GM19239 (cell line): ENCODE measurements around the gene OR12D1.
"Not testable (repeated sequence)": the region's sequence is repeated elsewhere in the genome, so short reads cannot be mapped to it uniquely, and the experiment has no call there.

Experiments used
- DNase-seq: peaks from one replicate; pipeline ENCODE4 v3.0.0; 2011; ENCODE audit warnings: low spot score; ENCODE audit not compliant: insufficient read length
- FAIRE-seq: peaks from 2 replicates; lab custom pipeline; 2011; peaks lifted over from hg19 to GRCh38; lab: Jason Lieb, UNC

The OR12D1 gene

DNA sequence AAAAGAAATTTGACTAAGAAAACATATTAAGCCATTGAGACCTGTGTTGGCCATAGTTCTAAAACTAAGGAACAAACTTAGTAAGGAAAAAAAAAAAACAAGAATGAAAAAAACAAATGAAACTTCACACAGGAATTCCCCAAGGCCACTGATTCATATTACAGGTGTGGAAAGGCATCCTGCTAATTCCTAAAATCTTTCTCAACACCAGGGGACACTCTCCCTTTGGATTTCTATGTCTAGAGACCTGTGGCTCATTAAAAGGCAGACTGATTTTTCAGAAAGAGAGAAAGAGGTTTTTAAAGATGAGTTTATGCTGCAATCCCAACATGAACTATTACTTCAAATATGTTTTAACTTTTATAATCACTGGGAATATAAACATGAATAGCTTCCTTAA lies at the start of gene OR12D1:
OR12D1 (plus strand) TSS at position 341 of the 400 bp plus-strand sequence.
- FAIRE-seq (no peak), DNase-seq (no peak)

DNA sequence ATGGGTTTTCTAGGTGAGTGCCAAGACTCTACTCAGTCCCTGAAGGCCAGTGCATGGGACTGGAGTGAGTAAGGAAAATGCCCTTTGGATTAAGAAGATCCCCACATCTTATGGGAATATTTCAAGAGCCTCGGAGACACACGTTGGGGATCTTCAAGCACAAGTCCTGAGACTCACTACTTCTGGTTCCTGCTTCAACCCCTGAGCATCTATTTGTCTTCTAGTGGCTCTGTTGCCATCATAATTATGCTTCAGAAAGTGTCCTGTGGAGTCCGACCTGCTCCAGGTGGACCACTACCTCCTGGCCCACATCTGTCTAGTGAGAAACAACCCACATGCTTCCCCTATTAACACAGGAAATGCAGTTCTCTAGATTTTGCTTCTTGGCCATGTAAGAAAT lies 46.0 kb upstream of the OR12D1 start, which contains the start of gene OR5V1:
OR5V1 (minus strand) TSS at position 101 of the 400 bp plus-strand sequence. CDS start 12,670 bp downstream, outside the sequence.
- no peak for FAIRE-seq
- DNase-seq: no peak

DNA sequence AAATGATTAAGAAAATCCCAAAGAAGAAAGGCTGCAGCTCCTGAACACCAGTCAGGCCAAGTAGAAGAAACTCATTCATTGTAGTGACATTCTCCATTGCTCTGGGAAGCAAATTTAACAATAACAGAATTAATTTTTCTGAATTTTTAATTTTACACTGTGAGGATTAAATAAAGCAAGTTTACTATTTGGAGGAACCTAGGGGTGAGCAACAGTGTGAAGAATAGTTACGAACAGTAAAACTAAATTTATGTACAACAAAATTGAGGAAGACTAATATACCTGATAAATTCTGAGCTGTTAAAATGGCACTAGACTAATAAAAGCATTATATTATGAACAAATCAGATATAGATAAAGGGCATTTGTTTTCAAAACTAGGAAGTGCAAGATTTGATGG lies 39.5 kb upstream of the OR12D1 start, which contains the start of gene OR12D3:
OR12D3 (minus strand) TSS at position 101 of the 400 bp plus-strand sequence; CDS start at position 97, 4 bp downstream.
- FAIRE-seq: no peak
- DNase-seq: no peak

DNA sequence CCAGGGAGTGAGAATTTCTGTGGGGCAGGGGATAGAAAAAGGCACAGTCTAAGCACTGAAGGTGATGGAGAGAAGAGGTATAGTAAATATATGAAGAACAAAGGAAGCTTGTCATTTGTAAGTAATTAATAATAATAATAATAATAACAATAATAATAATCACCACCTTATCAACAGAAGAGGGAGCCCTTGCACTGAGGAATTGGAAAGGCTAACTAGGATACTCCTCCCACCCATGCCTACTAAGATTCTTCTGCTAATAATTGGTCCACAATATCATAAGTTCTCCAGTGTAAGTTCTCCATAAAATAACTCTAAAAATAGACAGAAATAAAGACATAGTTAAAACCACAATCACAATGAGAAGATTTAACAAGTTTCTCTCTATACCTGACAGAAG lies 38.7 kb upstream of the OR12D1 start:
- DNase-seq: no peak
- no peak for FAIRE-seq

DNA sequence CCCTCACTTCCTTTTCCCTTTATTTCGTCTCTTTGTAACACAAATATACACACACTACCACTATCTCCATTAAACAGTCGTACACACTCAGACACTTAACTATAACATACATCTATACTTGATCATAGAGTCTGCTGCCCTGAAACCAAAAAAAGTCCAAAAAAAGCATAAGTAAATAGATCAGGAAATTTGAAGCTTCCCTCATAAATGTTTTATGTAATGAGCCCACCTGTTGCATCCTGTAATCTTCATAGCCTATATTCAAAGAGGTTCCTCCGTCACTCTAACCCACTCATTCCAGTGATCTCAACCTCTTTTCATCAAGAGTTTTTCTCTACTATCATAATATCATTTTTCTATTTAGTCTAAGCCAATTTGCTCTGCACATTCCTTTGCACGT lies 26.2 kb upstream of the OR12D1 start:
- no peak for FAIRE-seq
- DNase-seq: no peak

DNA sequence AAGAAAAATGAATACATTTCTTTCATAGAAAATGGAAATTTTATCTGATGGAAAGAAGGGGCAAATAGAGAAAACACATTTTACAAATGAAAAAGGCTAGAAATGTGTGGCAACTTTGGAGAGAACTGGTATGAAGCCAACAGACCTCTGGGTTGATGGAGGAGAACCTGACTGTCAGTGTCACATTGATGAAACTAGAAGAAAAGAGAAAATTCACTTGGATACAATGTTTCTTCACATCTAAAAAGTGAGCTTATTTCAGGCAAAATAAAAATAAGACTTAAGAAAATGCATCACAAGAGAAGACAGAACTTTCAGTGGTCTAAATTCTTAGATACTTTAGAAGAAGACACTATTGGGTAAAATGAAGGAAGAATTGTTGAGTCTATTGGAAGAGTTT lies 19.4 kb upstream of the OR12D1 start, which contains the start of gene OR12D2:
OR12D2 (plus strand) TSS at position 301 of the 400 bp plus-strand sequence. CDS start 1,069 bp downstream, outside the sequence.
- DNase-seq: no peak
- no peak for FAIRE-seq

DNA sequence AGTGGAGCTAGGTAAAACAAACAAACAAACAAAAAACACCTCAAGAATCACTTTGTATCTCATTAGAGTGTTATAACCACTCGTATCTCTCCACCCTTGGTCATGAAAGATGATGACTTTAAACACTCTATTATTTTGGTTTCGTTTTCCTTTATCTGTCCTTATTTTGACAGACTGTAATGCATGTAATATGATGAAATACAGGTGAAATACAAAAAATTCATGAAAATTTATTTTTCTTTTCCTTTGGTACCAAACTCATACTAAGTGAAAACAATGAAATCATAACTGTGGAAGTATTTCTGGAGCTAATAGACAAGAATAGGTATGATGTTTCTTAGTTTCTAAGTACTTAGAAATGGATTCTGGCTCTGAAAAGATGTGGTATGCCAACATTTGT lies 15.2 kb upstream of the OR12D1 start:
- DNase-seq (no peak), FAIRE-seq (no peak)

DNA sequence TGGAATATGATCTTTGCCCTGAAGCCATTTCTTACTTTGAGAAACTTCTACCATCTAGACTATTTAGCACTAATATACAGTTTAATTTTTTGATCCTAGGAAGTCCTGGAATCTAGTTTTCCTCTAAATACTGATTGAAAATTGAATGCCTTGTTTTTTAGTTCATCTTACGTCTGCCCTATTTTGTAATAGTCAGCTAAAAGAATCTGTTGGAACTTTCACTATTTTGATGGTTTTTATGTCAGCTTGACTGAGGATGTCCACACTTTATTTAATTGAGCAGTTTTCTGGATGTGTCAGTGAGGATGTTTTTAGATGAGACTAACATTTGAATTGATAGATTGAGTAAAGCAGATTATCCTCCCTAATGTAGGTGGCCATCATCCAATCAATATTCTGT lies 10.9 kb upstream of the OR12D1 start:
- no peak for DNase-seq
- no peak for FAIRE-seq

DNA sequence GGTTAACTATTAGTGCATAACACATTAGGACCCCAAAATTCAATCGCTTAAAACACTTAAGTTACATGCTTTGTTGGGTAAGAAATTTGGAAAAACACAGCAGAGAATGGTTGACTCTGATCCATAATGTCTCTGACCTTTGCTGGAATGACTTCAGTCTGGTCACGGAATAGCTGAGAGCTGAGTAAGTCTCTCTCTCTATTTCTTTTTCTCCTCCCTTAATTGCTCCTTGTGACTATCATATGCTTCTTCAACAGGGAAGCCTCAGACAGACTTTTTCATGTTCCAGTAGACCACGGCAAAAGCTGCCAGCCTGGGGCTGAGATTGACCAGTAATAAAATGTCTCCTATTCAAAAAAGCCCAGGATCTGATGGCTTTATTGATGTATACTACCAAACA lies 4.8 kb downstream of the OR12D1 start:
- DNase-seq: no peak
- no peak for FAIRE-seq

DNA sequence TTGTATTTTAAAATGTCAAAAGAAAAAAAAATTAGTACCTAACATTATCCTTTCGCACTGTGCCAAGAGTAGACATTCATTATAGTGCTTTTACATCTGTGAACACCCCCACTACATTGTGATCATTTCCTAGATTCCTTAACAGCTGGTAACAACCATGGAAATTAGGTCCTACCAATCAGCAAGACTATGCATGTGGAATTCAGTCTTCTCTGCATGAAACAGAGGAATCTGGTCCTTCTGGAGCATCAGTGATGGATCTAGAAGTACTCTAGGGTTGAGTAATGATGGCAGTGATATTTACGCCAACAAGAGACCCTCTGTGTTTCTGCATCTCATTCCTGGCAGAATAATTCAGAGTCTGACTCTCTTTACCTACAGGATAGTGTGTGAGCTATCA lies 9.4 kb downstream of the OR12D1 start:
- FAIRE-seq: no peak
- DNase-seq: no peak

DNA sequence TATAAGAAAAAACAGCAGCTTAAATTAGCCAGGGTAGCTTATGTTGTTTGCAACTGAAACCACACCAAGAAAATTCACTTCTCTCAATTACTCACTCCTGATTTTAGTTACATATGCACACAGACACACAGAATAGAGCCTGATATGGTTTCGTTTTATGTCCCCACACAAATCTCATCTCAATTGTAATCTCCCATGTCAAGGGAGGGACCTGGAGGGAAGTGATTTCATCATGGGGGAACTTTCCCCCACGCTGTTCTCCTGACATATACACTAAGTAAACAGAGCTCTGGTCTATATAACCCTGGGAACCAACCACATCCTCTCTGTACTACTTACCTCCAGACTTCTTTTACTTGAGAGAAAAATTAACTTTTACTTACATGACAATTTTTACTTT lies 9.8 kb downstream of the OR12D1 start:
- DNase-seq (no peak), FAIRE-seq (no peak)

DNA sequence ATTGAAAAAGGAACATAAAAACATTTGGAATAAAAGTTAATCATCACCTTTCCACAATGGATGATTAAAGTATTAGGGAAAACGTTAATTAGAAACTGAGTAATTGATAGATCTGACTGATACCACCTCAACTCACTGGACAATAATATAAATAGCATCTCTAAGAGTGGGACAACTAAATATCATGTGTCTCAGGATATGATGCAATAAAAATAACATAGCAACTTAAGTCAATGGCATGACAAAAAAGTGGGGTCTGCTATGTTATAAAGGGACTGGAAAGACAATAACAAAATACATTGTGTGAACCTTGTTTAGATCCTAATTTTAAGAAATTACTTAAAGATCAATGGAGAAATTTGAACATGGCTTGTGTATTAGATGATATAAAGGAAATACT lies 10.3 kb downstream of the OR12D1 start:
- no peak for FAIRE-seq
- DNase-seq: no peak

DNA sequence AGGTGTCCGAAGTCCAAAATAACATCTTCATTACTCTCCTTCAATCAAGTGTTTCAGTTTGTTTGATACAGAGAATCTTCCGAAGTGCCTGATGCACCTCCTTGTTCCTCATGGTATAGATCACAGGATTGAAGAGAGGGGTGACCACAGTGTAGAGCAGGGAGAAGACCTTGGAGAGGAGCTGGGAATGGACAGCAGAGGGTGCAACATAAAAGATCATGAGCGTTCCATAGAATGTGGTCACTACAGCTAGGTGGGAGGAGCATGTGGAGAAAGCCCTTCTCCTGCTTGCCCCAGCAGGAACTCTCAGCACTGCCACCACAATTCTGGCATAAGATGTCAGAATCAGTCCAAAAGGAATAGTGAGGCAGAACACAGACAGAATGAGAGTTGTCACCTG lies 11.9 kb downstream of the OR12D1 start:
- no peak for DNase-seq
- no peak for FAIRE-seq

DNA sequence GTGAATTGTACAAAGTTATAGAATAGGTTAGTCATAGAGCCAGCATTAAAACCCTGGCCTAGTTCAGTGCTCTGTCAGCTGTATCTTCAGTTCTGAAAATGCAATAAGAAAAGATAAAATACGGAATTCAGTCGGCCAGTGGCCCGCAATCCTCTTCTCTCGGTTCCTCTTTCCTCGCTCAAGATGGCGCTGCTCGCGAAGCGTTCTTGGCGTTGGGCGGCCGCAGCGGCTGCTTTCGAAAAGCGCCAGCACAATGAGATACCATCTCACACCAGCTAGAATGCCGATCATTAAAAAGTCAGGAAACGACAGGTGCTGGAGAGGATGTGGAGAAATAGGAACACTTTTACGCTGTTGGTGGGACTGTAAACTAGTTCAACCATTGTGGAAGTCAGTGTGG lies 22.0 kb downstream of the OR12D1 start:
- FAIRE-seq, DNase-seq: not testable (repeated sequence)

DNA sequence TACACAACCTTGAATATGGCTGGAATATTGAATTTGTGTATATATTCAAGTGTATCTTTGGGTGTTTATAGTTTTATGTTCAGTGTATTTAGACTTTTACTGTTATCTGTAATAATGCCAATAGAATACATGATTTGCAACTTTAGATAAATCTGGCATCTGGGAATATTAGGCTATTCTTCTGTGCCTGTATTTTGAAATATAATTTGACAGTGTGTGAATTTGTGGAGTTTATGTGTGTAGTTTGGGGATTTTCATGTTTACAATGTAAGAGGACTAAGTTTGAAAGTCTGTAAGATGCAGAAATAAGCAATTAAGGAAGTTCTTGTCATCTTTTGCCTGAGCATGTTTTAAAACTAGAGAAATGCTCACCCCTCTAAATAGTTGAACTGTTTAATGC lies 24.3 kb downstream of the OR12D1 start, which contains the start of gene OR10C1:
OR10C1 (plus strand) TSS at position 301 of the 400 bp plus-strand sequence. CDS start 710 bp downstream, outside the sequence.
- FAIRE-seq: no peak
- DNase-seq: no peak

DNA sequence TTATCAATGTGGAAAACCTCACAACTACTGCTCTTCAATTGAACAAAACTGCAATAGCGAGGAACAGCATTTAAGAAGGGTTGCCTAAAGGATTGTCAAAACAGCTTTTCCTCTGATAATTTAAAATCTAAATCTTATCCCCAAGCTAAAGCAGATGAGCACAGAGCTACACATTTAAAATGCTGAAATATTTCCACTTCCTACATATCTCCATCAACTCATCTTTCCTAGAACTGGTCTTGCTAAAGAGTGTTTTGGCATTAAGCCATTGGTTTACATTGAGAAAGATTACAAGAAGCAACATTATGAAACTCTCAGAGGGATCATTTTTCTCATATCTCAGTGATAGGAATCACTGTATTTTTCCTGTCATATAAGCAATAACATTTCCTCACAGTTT lies 28.0 kb downstream of the OR12D1 start:
- DNase-seq (no peak), FAIRE-seq (no peak)

DNA sequence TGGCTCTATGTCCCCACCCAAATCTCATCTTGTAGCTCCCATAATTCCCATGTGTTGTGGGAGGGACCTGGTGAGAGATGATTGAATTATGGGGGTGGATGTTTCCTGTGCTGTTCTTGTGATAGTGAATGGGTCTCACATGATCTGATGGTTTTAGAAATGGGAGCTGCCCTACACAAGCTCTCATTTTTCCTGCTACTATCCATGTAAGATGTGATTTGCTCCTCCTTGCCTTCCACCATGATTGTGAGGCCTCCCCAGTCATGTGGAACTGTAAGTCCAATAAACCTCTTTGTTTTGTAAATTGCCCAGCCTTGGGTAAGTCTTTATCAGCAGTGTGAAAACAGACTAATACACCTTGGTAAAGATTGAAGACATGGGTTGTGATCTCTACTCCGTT lies 29.3 kb downstream of the OR12D1 start:
- not testable (repeated sequence) for FAIRE-seq, DNase-seq

DNA sequence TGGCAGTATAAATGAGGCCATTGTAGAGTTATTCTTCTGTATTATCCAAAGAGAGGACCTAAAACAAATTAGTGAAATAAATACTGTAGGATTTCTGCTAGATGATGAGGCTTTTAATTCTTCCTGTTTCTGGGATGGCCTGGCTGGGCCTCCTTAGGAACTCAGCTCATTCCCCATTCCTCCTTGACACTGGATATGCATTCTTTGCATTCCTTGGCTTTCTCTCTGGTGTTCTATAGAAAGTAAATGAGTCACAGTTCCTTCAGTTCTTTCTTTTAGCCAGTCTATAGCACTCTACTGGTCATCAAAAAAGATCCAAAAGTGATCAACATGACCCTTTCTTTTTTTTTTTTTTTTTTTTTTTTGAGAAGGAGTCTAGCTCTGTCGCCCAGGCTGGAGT lies 32.9 kb downstream of the OR12D1 start:
- DNase-seq (no peak), FAIRE-seq (no peak)

DNA sequence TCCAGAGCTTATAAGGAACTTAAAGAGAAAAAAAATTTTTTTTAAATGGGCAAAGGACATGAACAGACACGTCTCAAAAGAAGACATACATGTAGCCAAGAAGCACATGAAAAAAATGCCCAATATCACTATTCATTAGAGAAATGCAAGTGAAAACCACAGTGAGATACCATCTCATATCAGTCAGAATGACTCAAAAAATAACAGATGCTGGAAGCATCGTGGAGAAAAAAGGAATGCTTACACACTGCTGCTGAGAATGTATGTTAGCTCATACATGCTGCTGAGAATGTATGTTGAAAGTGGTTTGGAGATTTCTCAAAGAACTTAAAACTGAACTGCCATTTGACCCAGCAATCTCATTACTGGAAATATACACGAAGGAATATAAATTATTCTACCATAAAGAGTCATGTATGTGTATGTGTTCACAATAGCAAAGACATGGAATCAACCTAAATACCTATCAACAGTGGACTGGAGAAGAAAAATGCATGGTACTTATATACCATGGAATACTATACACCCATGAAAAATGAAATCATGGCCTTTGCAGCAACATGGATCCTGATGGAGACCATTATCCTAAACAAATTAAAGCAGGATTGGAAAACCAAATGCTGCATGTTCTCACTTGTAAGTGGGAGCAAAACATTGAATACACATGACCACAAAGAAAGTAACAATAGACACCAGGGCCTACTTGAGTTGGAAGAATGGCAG lies 36.9 kb downstream of the OR12D1 start:
- FAIRE-seq (no peak), DNase-seq (no peak)

DNA sequence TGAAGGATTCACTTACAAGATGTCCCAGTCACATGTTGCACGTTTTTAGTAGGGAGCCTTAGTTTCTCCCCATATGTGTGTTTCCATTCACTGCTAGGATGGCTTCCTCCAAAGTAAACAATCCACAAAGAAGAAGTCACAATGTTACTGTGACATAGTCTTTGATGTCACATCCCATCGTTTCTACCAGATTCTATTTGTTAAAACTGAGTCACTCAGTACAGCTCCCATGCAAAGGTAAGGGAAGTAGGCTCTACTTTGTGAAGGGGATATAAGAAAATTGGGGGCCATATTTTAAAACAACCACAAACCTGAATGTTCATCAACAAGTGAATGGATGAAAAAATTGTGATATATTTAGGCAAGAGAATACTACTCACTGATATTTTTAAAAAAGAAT lies 42.2 kb downstream of the OR12D1 start, which contains the start of the genes OR11A1 and OR2H1:
OR11A1 (minus strand) TSS at position 101 of the 400 bp plus-strand sequence. CDS start 29,430 bp downstream, outside the sequence.
OR2H1 (plus strand) TSS at position 185 of the 400 bp plus-strand sequence. CDS start 4,615 bp downstream, outside the sequence.
- DNase-seq (no peak), FAIRE-seq (no peak)

DNA sequence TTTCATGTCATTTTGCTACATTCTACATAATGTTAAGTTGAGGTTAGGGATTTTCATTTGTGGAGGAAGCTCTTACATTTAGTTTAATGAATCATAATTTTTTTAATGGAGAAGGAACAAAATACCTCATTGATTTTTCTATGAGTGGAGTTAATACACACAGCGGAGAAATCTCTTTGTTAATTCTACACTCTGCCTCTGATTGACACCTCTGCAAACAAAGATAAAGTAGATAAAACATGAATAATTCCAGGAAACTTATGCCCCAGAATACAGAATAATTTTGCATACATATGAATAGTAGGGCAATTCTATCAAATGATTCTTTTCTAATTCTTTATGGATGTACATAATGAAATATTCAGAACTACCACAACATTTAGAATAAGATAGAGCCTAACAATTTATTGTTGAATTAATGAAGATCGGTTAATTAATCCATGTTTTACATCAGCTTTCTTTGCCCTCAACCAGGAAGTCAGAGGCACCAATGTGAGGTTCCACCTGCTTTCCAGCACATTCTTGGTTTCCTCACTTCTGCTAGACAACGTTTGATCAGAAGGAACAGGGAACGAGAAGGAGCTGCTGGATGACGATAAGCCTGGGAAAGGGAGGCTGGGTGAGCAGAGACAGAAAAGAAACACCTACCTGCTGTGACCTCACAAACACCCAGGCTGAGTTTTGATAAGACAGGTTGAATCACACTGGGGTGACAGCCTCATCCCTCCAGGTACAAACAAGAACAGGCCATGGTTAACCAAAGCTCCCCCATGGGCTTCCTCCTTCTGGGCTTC lies 46.5 kb downstream of the OR12D1 start:
- DNase-seq (no peak), FAIRE-seq (no peak)
